Liver (tissue), 9 donors: ENCODE data around the gene DUSP14. TPM values are rescaled to one million over a fixed set of nuclear protein-coding genes. Genes with fewer than 3 reads are reported as not detected.

ENCODE experiments used
- DNase-seq: peaks from one replicate; pipeline ENCODE4 v3.0.0-alpha.2; 2017; ENCODE audit warnings: low spot score
- H3K27ac ChIP-seq, 2 donors: one replicate each; pipeline ENCODE4 v1.7.0; 2013; ENCODE audit warnings: inconsistent platforms in 2 of 2, low read length in 2 of 2, control low read depth in 1 of 2, low read depth in 1 of 2, mild to moderate bottlenecking in 1 of 2
- H3K27me3 ChIP-seq, 4 donors: one replicate each; pipeline versions ENCODE4 v1.6.1 to v1.7.0; 2013; ENCODE audit warnings: low read length in 3 of 4, inconsistent platforms in 1 of 4, mild to moderate bottlenecking in 1 of 4, moderate library complexity in 1 of 4; ENCODE audit not compliant: control insufficient read depth in 4 of 4, insufficient read depth in 4 of 4
- H3K36me3 ChIP-seq, 4 donors: one replicate each; pipeline versions ENCODE4 v1.6.1 to v1.7.0; 2013; ENCODE audit warnings: low read length in 3 of 4, mild to moderate bottlenecking in 3 of 4, low read depth in 1 of 4, moderate library complexity in 1 of 4; ENCODE audit not compliant: control insufficient read depth in 4 of 4, insufficient read depth in 3 of 4
- H3K4me1 ChIP-seq, 4 donors: one replicate each; pipeline versions ENCODE4 v1.6.1 to v1.7.0; 2013; ENCODE audit warnings: low read length in 3 of 4, mild to moderate bottlenecking in 3 of 4, moderate library complexity in 1 of 4; ENCODE audit not compliant: control insufficient read depth in 4 of 4, insufficient read depth in 4 of 4
- H3K4me3 ChIP-seq, 3 donors: one replicate each; pipeline versions ENCODE4 v1.6.1 to v1.7.0; 2013; ENCODE audit warnings: low read length in 3 of 3, control low read depth in 1 of 3, low read depth in 1 of 3, mild to moderate bottlenecking in 1 of 3
- H3K9ac ChIP-seq, 2 donors: one replicate each; pipeline ENCODE4 v1.7.0; 2013; ENCODE audit warnings: low read length in 2 of 2, mild to moderate bottlenecking in 2 of 2, moderate library complexity in 2 of 2, control low read depth in 1 of 2, low read depth in 1 of 2
- H3K9me3 ChIP-seq, 4 donors: one replicate each; pipeline versions ENCODE4 v1.6.1 to v1.7.0; 2013; ENCODE audit warnings: low read length in 3 of 4; ENCODE audit not compliant: control insufficient read depth in 4 of 4
- ATF3 ChIP-seq: IDR thresholded peaks from 2 replicates; pipeline ENCODE4 v1.6.1; 2016; ENCODE audit warnings: antibody characterized with exemption
- EGR1 ChIP-seq, 2 donors: IDR thresholded peaks; 2 replicates each; pipeline ENCODE4 v1.6.1; 2016 to 2018; ENCODE audit warnings: antibody characterized with exemption in 2 of 2, low read depth in 2 of 2
- FOXA1 ChIP-seq: IDR thresholded peaks from 2 replicates; pipeline ENCODE4 v1.6.1; 2016; ENCODE audit warnings: antibody characterized with exemption
- FOXA2 ChIP-seq: IDR thresholded peaks from 2 replicates; pipeline ENCODE4 v1.6.1; 2016; ENCODE audit warnings: antibody characterized with exemption
- GABPA ChIP-seq, 2 donors: IDR thresholded peaks in 1 of 2; conservative IDR thresholded peaks in 1 of 2; 2 replicates each; pipeline ENCODE4 v1.6.1; 2016; ENCODE audit warnings: antibody characterized with exemption in 2 of 2, mild to moderate bottlenecking in 1 of 2, moderate library complexity in 1 of 2
- HNF4A ChIP-seq, 2 donors: conservative IDR thresholded peaks; 2 replicates each; pipeline ENCODE4 v1.6.1; 2016; ENCODE audit warnings: antibody characterized with exemption in 2 of 2, mild to moderate bottlenecking in 2 of 2
- HNF4G ChIP-seq: IDR thresholded peaks from 2 replicates; pipeline ENCODE4 v1.6.1; 2016; ENCODE audit warnings: antibody characterized with exemption
- JUND ChIP-seq, 2 donors: IDR thresholded peaks; 2 replicates each; pipeline ENCODE4 v1.6.1; 2016; ENCODE audit warnings: antibody characterized with exemption in 2 of 2
- NR2F2 ChIP-seq: IDR thresholded peaks from 2 replicates; pipeline ENCODE4 v1.6.1; 2016; ENCODE audit warnings: antibody characterized with exemption
- RAD21 ChIP-seq, 2 donors: IDR thresholded peaks; 2 replicates each; pipeline ENCODE4 v1.6.1; 2016; ENCODE audit warnings: antibody characterized with exemption in 2 of 2, mild to moderate bottlenecking in 2 of 2
- RXRA ChIP-seq, 2 donors: IDR thresholded peaks; 2 replicates each; pipeline ENCODE4 v1.6.1; 2017 to 2018; ENCODE audit warnings: antibody characterized with exemption in 2 of 2, mild to moderate bottlenecking in 1 of 2
- SP1 ChIP-seq: IDR thresholded peaks from 2 replicates; pipeline ENCODE4 v1.6.1; 2018; ENCODE audit warnings: antibody characterized with exemption, mild to moderate bottlenecking
- TAF1 ChIP-seq: conservative IDR thresholded peaks from 2 replicates; pipeline ENCODE4 v1.6.1; 2016; ENCODE audit warnings: antibody characterized with exemption, mild to moderate bottlenecking
- YY1 ChIP-seq: IDR thresholded peaks from 2 replicates; pipeline ENCODE4 v1.6.1; 2016; ENCODE audit warnings: antibody characterized with exemption, mild to moderate bottlenecking
- ZBTB33 ChIP-seq: IDR thresholded peaks from 2 replicates; pipeline ENCODE4 v1.6.1; 2016; ENCODE audit warnings: antibody characterized with exemption
- WGBS: extraction: QIAGEN DNeasy Blood & Tissue Kit; methylation state at CpG from one replicate; pipeline ENCODE4 v1.1.7; 2013; 5-methylcytosine and 5-hydroxymethylcytosine counted together
- polyA plus RNA-seq, 2 donors: library from polyadenylated mRNA; stranded (reverse) in 1 of 2; unstranded in 1 of 2; fragments of 200-250 nt in 1 of 2; fragments of >200 nt in 1 of 2; fragmentation: Nextera tagmentation in 1 of 2; extraction: Ambion mirVana in 1 of 2; gene quantifications; one replicate each; pipeline versions ENCODE4 v1.2.1 to v1.2.3, GENCODE V29; 2013 to 2015
- total RNA-seq, 2 donors: library from RNA; depleted of rRNA; stranded (reverse); fragments of >200 nt; gene quantifications; one replicate each; pipeline ENCODE4 v1.2.3, GENCODE V29; 2014
- TF ChIP-seq, protein P1 (sequence below): fragments of 150-350 bp; IDR thresholded peaks from 2 replicates; pipeline ENCODE4 v1.5.1; 2017; ENCODE audit warnings: improper control_type of control experiment, low read depth, low read length; ENCODE audit not compliant: missing input control
- TF ChIP-seq, protein P2 (sequence below): IDR thresholded peaks from 2 replicates; pipeline ENCODE4 v1.6.1; 2016; ENCODE audit warnings: antibody characterized with exemption
- TF ChIP-seq, protein P3 (sequence below): IDR thresholded peaks from 2 replicates; pipeline ENCODE4 v1.6.1; 2016; ENCODE audit warnings: antibody characterized with exemption, mild to moderate bottlenecking
- donor health status: healthy.
- donor health status: healthy.
- donor health status: healthy.
- donor health status: healthy.
- donor health status: healthy.

The DUSP14 gene
- total and polyA plus RNA-seq, 4 donors: 6.3 to 15.7 (median 13.8) TPM

GRCh38 chr17:37523715-37524219, 34.1 kb downstream of the DUSP14 start:
- H3K9ac ChIP-seq: no peak overlapping the region
- H3K27ac ChIP-seq: no peak overlapping the region
- no peak overlapping the region for H3K4me3 ChIP-seq
- no peaks in the 10 kb centered on the region for H3K9me3 ChIP-seq
- WGBS: 78% methylated on average over 8 of the region's 8 CpGs
- DNase-seq: no peak
- peaks cover 2 to 33% (median 21%) of the 10 kb centered on the region in 4 donors for H3K36me3 ChIP-seq
- no peaks in the 10 kb centered on the region for H3K4me1 ChIP-seq
- H3K27me3 ChIP-seq: no peaks in the 10 kb centered on the region
- no peak for TF ChIP-seq GABPA (IDR thresholded peaks at IDR 0.05 in 1 of 2, conservative IDR thresholded peaks at IDR 0.05 in 1 of 2)
- no peak for TF ChIP-seq JUND (IDR thresholded peaks at IDR 0.05)
- no peak for TF ChIP-seq HNF4A (conservative IDR thresholded peaks at IDR 0.05)
- no peak for TF ChIP-seq FOXA1
- TF ChIP-seq TAF1: no peak
- TF ChIP-seq, protein P1, sequence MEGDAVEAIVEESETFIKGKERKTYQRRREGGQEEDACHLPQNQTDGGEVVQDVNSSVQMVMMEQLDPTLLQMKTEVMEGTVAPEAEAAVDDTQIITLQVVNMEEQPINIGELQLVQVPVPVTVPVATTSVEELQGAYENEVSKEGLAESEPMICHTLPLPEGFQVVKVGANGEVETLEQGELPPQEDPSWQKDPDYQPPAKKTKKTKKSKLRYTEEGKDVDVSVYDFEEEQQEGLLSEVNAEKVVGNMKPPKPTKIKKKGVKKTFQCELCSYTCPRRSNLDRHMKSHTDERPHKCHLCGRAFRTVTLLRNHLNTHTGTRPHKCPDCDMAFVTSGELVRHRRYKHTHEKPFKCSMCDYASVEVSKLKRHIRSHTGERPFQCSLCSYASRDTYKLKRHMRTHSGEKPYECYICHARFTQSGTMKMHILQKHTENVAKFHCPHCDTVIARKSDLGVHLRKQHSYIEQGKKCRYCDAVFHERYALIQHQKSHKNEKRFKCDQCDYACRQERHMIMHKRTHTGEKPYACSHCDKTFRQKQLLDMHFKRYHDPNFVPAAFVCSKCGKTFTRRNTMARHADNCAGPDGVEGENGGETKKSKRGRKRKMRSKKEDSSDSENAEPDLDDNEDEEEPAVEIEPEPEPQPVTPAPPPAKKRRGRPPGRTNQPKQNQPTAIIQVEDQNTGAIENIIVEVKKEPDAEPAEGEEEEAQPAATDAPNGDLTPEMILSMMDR: no peak
- TF ChIP-seq FOXA2: no peak
- no peak for TF ChIP-seq YY1
- TF ChIP-seq RAD21 (IDR thresholded peaks at IDR 0.05): no peak
- no peak for TF ChIP-seq EGR1 (IDR thresholded peaks at IDR 0.05; ENCODE audit: low read depth in 2 of 2)
- TF ChIP-seq ATF3: no peak
- TF ChIP-seq, protein P2, sequence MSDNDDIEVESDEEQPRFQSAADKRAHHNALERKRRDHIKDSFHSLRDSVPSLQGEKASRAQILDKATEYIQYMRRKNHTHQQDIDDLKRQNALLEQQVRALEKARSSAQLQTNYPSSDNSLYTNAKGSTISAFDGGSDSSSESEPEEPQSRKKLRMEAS: no peak
- TF ChIP-seq ZBTB33: no peak
- TF ChIP-seq HNF4G: no peak
- TF ChIP-seq RXRA (IDR thresholded peaks at IDR 0.05): no peak
- TF ChIP-seq, protein P3, sequence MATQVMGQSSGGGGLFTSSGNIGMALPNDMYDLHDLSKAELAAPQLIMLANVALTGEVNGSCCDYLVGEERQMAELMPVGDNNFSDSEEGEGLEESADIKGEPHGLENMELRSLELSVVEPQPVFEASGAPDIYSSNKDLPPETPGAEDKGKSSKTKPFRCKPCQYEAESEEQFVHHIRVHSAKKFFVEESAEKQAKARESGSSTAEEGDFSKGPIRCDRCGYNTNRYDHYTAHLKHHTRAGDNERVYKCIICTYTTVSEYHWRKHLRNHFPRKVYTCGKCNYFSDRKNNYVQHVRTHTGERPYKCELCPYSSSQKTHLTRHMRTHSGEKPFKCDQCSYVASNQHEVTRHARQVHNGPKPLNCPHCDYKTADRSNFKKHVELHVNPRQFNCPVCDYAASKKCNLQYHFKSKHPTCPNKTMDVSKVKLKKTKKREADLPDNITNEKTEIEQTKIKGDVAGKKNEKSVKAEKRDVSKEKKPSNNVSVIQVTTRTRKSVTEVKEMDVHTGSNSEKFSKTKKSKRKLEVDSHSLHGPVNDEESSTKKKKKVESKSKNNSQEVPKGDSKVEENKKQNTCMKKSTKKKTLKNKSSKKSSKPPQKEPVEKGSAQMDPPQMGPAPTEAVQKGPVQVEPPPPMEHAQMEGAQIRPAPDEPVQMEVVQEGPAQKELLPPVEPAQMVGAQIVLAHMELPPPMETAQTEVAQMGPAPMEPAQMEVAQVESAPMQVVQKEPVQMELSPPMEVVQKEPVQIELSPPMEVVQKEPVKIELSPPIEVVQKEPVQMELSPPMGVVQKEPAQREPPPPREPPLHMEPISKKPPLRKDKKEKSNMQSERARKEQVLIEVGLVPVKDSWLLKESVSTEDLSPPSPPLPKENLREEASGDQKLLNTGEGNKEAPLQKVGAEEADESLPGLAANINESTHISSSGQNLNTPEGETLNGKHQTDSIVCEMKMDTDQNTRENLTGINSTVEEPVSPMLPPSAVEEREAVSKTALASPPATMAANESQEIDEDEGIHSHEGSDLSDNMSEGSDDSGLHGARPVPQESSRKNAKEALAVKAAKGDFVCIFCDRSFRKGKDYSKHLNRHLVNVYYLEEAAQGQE: no peak
- TF ChIP-seq SP1: no peak
- TF ChIP-seq NR2F2: no peak
